HG02981 (cell line): ENCODE data around the gene KRT86.

Source experiments
- ATAC-seq: cut with Tn5 transposase; IDR thresholded peaks from one replicate; pipeline ENCODE4 v1.9.1; 2021; ENCODE audit warnings: mild to moderate bottlenecking, moderate library complexity; ENCODE audit not compliant: unreplicated experiment

The KRT86 gene

DNA sequence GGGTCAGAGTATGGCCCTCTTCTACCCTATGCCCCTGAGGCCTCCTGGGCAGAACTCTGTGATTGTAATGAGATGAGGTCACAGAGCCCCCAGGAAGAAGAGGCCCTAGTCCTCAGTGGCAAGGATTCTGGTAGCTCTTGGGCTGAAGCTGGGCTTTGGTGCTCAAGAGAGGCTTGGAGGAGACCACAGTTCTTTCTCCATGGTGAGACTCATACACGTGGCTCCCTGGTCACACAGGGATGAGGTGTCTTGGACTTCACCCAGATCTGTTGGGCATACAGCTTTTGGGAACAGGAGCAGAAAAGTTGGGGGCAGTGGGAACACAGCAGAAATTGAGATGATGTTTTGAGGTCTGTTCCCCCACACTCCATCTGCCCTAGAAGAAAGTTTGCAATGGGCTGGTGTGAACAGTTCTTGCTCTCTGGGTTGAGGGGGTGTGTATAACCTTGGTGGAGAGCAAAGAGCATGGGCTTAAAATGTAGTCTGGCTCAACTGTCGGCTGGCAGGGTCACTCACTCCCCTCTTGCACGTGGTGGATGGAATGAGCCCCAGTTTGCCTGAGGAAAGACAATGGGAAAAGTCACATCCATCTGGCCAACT lies at the start of gene KRT86:
Gene KRT86, plus strand, starts transcription at position 125 of the 600 bp plus-strand sequence. CDS start 27,272 bp downstream, outside the sequence.
- ATAC-seq = no peak

DNA sequence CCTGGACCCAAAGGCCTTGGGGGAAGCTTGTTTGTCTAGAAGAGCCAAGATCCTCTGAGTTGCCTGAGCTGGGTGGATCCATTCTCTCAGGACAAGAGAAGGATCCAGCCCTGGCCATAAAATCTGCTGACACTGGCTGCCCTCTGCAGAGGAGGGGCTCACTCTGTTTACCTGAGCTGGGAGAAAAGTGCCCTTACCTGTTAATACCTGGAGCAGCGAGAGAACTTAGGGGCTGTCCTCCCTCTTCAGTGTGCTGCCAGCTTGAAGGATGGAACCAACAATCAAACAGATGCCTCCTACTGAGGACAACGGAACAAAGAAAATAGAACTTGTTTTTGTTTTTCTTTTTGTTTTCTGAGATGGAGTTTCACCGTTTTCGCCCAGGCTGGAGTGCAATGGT lies 48.7 kb upstream of the KRT86 start:
- ATAC-seq = no peak

DNA sequence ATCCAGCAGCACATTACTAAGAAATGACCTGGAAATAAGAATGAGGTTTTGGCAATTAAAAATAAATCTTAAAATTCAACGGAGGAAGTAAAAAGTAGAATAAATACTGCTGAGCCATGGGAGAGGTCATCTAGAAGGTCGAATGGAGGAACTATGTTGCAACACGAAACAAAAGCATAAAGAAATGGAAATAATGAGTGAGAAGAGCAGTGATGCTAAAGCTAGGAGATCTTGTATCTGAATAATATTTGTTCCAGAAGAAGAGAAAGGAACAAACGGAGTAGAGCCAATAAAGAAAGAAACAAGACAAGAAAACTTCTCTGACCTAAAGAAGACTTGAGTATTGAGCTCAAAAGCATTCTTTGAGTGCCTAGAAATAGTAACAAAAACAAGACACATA lies 48.0 kb upstream of the KRT86 start:
- no peak for ATAC-seq

DNA sequence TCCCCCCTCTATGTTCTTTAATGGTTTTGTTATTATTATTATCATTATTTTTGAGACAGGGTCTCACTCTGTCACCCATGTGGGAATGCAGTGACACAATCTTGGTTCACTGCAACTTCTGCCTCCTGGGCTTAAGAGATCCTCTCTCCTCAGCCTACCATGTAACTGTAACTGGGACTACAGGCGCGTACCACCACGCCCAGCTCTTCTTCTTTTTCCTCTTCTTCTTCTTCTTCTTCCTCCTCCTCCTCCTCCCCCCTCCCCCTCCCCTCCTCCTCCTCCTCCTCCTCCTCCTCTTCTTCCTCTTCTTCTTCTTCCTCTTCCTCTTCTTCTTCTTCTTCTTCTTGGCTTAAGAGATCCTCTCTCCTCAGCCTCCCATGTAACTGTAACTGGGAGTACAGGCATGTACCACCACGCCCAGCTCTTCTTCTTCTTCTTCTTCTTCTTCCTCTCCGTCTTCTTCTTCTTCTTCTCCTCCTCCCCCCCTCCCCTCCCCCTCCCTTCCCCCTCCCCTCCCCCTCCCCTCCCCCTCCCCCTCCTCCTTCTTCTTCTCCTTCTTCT lies 46.8 kb upstream of the KRT86 start:
- no peak for ATAC-seq

DNA sequence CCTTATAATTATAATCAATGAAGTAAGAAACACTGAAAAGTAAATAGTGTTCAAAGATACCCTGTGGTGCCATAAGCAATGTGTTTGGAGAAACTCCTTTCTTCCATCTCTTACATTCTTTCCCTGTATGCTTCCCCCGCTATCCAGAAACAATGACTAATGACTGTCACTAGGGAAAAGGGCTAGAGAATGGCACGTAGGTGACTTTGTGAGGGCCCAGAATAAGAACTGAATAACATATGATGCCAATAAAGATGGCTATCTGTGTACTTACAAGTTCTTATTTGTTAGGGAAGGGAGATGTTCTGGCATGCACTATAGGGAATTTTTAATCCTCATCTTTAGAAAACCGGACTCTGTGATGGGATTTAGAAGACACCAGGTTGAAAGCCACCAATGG lies 46.1 kb upstream of the KRT86 start:
- no peak for ATAC-seq

DNA sequence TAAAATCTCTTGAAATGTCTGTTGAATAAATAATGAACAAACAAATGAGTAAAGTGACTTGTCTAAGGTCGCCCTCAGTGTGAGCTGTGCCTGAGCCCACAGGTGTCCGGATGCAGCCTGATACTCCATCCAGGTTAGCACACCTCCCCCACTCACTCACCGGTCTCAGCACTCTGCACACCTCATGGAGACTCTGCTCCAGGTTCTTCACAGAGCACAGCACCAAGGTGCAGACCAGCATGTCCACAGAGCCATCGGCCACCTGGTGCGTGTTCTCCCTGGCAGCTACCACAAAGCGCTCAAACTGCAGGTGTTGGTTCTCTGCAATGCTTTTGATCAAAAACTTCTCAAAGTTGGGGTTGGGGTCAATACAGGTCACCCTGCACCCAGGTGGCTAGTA lies 45.5 kb upstream of the KRT86 start:
- ATAC-seq = no peak

DNA sequence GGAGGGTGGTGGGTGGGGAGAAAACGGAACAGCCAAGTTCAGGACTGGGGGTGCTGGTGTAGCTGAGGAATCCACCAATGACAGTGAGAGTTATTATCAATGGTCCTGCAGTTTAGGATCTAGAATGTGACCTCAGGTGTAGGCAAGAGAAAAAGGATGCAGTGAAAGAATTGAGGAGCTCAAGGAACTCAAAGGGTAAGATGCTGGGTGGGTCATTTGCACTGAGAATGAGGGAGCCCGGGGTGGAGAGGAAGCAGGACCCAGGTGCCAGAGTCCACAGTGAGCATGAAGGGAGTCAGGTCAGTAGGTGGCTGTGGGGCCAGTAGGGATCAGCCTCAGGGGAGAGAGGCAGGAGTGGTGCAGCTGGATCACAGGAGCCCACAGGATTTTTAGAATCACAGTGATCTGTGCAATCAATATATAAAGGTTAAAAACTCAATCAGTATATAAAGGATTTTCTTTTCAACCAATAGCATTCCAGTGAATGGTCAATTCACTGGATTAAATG lies 44.6 kb upstream of the KRT86 start:
- no peak for ATAC-seq

DNA sequence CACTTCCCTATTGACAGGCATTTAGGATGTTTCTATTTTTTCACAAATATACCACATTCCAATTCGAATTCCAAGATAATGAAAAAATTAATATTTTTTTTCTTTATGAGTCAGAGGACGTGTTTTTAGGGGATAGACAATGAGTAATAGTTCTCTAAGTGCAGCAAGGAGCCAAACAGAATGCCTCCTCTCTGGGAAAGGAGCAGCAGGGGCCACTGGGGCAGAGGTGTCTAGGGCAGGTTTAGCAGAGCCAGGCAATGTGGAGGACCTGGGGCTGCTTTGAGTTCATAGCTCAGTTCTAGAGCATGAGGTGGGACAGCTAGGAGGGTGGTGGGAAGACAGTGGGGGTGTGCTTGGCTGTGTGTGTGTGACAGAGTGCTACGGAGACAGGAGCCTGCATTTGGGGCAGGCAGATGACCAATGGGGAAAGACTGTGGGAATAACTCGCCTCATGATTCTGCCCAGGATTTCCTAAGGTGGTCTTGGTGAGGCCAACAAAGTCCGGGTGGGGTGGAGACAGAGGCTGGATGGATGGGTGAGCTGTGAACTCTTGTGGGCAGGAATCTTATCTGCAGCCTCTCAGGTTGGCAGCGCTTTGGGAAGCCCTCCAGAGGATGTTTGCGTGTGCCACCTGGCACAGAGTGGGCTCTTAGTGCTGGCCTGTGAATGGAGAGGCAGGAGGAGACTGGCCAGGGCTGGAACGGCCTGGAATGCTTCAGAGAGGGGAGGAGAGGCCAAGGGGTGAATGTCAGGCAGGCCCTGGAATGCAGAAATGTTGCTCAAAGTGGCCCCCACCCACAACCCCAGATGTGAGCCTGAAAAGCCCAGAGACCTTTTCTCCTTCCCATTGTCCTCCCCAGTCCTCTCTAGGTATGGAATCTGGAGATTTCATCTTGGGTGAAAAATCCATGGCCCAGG lies 43.8 kb upstream of the KRT86 start:
- ATAC-seq = no peak

DNA sequence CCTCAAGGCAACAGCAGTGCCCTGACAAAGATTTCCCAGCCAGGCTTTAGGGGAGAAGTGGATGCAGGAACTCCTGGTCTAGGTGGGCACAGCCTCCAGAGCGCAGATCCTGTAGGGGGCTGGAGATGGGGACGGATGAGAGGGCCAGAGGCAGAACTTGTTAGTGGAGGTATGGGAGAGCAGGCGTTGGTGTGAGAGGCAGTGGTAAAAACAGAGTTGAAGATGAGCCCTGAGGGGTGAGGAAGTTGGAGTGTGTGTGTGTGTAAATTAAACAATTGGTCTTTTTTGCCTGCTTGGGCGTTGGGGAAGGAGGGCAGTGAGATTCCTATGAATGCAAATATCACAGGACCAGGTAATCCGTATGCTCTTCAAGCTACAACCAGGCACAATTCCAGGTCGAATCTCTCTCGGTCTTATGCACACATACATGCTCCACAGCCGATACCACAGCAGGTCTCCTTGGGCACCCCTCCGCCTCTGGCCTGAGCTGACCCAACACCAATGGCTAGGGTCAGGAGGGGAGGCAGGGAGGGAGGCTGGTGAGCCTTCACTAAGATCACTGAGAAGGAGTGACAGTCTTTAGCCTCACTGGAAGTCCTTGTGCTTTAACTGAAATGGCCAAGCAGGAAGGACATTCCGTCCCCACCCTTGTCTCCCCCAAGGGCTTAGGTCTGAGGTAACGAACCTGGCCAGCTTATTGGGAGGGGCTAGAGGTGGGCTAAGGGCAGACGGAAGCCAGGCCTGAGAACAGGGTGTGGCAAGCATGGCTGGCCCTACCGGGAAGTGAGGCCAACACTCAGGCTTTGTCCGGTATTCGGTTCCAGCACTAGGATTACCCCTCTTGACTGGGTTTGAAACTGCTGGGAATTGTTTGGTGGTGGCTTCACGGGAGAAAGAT lies 42.9 kb upstream of the KRT86 start:
- ATAC-seq = no peak

DNA sequence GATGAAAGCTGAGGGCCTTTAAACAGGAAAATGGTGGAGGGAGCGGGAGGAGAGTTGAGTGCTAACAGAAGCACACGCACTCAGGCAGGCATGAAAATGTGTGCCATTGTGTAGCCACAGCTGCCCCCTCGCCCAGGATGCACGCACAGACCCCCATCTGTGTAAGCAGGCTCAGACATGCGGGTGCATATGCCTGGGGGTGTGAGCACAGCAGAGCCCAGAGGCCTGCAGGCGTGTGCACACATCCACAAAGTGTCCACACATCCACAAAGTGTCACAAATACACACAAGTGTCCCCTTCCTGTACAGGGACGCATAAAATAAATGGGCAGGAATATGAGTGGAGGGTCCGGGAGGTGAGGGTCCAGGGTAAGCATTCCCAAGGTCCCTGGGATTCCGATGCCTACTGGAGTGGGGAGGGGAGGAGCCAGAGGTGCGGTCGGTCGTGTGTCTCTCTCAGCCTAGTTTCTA lies 42.2 kb upstream of the KRT86 start:
- ATAC-seq = no peak

DNA sequence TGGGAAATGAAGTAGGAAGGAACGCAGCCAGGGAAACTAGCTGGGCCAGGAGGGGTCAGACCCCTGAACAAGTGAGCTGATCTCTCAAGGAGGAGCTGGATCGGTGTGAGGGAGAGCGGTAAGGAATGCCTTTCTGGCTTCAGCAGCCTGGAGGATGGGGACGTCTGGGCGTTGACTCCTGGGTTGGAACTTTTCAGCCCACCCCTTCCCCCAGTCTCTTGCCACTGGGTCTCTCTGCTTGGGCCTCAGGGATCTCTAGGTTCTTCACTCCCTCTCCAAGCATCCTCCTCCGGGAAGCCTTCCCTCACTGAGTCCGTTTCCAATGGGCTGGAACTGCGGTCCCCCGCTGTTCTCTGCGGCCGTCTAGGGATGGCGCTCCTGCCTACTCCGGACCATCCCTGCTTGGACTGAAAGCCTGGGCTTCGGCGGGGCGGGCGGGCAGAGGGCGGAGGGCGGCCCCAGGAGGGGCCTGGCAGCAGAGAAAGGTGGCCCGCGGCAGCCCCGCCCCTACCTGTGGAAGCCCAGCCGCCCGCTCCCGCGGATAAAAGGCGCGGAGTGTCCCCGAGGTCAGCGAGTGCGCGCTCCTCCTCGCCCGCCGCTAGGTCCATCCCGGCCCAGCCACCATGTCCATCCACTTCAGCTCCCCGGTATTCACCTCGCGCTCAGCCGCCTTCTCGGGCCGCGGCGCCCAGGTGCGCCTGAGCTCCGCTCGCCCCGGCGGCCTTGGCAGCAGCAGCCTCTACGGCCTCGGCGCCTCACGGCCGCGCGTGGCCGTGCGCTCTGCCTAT lies 41.6 kb upstream of the KRT86 start, which contains the start of gene KRT7:
Gene KRT7, plus strand, starts transcription at position 570 of the 788 bp plus-strand sequence. Its CDS starts 54 bp downstream, at position 624.
- ATAC-seq = no peak

DNA sequence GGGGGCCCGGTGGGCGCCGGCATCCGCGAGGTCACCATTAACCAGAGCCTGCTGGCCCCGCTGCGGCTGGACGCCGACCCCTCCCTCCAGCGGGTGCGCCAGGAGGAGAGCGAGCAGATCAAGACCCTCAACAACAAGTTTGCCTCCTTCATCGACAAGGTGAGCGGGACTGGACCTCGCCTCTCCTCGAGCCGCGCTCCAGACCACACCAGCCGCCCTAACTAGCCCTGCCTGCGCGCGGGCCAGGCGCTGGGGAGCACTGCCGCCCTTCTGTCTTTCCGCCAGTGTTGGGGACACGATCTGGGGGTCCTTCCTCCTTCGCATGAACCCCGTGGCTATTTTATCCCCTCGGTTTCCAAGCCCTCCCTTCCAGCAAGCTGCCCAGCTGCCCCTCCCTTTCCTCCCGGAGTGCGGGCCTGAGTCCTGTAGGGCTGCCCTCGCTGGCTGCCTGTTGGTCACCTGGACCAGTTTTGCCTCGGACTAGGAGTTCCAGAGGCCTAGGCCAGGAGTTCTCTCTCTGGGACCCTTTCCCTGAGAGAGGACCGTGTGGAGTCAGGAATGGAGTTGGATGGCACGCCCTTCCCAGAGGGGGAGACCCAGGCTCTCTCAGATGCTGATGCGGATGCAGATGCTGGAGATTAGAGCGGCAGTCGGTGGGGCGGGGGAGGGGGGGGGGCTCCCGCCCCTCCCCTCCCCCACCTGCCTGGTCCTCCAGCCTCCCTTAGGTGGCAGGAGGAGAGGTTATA lies 40.8 kb upstream of the KRT86 start:
- no peak for ATAC-seq

DNA sequence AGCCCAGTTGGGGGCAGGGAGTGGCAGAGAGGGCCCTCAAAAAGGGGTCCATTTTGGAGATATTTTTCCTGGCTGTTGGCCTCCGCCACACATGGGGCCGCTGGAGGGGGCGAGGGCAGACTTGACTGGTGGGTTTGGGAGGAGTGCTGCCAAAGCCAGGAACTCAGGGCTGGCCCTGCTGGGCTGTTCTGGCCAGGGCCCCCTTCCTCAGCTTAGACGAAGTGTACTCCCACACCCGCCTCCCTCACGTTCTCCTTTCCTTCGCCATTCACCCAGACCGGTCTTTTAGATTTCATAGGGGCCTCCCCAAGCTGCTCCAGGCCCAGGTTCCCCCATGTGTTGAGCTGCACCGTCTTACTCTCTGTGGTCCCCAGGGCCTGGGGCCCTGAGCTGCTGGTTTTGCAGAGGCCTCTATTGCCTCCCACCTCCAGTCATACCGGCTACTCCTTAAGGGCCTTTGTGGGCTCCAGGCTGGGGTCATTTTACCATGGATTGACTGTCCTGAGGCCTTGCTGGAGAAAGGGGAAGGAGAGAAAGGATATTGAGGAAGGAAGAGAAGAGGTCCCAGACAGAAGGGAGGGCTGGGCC lies 40.1 kb upstream of the KRT86 start:
- no peak for ATAC-seq

DNA sequence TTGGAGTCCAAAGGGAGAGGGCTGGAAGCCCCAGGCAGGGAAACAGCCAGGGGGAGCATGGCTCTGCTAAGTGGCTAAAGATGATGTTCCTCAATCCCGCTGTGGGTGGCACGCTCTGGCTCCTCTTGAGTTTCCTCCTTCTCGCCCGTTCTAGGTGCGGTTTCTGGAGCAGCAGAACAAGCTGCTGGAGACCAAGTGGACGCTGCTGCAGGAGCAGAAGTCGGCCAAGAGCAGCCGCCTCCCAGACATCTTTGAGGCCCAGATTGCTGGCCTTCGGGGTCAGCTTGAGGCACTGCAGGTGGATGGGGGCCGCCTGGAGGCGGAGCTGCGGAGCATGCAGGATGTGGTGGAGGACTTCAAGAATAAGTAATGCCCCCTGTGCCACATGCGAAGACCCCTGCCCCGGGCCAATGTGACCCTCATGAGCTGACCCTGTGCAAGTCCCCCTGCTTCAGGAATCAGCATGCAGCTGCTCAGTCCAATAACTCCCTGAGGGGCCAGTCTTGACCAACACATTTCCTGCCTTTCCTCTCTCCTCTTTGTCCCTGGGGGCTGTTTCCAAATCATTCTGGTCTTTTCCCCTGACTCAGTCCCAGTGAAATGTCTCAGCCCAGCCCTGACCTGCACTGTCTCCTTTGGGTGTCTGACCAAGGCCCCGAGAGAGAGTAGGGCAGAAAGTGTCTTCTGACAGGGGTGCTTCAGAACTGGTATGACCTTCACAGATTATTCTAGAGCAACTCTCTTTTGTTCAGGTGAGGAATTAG lies 39.3 kb upstream of the KRT86 start:
- no peak for ATAC-seq

DNA sequence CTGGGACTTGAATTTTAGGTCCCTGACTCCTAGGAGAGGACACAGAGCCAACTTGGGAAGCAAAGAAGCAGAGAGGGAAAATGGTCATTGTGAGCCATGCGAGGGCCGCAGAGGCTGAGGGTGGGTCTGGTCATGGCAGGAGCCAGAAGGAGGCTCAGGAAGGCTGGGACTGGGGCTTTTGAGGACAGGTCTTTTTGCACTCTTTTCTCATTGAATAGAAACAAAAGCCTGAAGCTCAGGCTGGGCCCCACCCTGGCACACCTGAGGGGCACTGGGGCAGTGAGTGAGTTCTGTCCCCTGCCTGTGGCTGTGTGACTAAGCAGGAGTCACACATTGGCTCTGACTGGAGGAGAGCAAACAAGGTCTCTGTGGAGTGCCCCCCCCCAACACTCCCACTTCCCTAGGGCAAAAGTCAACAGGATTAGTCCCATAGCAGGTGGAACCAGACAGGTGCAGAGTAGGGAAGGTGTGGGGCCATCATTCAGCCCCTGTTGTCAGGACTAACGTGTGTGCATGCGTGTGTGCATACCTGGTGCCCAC lies 38.6 kb upstream of the KRT86 start:
- ATAC-seq = no peak

DNA sequence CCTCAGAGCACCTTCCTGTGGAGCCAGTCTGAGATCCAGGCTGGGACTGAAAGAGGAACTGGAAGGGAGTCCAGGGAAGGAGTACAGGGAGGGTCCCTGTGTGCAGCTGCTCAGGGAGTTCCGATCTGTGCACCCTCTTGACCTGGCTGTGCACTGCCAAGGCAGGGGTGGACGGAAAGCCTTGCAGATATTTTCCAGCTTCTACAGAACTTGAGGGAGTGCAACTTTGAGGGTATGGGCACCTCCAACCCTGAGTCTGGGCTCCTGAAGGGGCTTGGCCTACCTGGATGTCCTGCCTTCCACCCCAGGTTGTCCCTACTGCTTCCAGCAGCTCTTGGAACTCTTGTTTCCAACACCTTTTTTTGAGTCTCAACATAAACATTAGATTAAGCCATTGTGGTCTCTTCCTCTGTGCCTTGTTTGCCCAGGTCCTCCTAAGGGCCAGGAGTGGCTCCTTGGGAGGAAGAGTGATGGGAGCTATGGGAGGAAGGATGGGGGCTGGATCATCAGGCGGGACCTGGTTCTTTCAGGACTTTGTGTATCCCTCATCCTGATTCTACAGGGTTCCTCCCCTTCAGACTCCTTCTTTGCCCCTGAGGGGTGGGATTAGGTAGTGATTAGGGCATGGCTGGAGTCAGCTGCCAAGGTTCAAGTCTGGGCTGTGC lies 37.9 kb upstream of the KRT86 start:
- ATAC-seq = no peak

DNA sequence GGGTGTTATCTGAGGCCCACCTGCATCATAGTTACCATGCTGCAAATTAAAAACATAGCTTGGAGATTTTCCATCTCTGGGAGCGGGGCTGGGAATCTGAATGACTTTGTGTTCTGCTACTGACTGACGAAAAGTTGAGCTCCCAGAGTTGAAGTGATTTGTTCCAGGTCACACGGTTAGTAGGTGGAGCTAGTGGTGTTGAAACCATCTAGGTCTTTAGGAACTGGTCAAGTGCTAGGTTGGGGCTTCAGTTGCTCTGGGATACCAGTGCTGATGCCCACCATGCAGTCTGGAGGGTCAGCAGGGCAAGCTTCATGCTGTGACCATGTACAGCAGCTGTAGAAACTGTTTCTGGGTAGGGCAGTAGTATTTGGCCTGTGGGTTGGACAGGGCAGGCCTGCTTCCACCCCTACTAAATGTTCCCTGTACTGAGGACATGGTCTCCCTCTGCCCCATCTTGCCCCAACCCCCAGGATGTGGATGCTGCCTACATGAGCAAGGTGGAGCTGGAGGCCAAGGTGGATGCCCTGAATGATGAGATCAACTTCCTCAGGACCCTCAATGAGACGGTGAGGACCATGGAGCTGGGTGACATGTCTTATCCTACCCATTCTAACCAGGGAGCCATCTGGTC lies 36.1 kb upstream of the KRT86 start:
- no peak for ATAC-seq
